ENCODE results near the gene PDIA2.

GRCh38 chr16:317583-317982 lies 34.6 kb downstream of the PDIA2 start:
- TF ChIP-seq CTCF (IDR thresholded peaks at IDR 0.05): no peak
- TF ChIP-seq MAZ (IDR thresholded peaks at IDR 0.05; ENCODE audit: borderline replicate concordance, low read depth, low read length): no peak
- TF ChIP-seq JUN (IDR thresholded peaks at IDR 0.05): no peak
- no peak for TF ChIP-seq NPAS2 (CRISPR knock-in tag; IDR thresholded peaks at IDR 0.05; ENCODE audit: borderline replicate concordance)
- no peak for TF ChIP-seq CHD2 (IDR thresholded peaks at IDR 0.05; ENCODE audit: low read length, partially characterized antibody)
- TF ChIP-seq RFX5 (IDR thresholded peaks at IDR 0.05): no peak
- TF ChIP-seq EP300 (IDR thresholded peaks at IDR 0.05): no peak
- TF ChIP-seq POLR2A (IDR thresholded peaks at IDR 0.05; ENCODE audit: low read length): no peak
- no peak for TF ChIP-seq HMGXB4 (CRISPR knock-in tag; IDR thresholded peaks at IDR 0.05; ENCODE audit: borderline replicate concordance)
- no peak for TF ChIP-seq HEYL (CRISPR knock-in tag; IDR thresholded peaks at IDR 0.05)
- TF ChIP-seq ZFP36 (IDR thresholded peaks at IDR 0.05; ENCODE audit: borderline replicate concordance, partially characterized antibody): no peak
- TF ChIP-seq HDAC2 (IDR thresholded peaks at IDR 0.05): no peak

Measured in A549 (cell line).